MCF 10A (cell line): ENCODE measurements around the gene TBC1D7. TPM values are rescaled to one million over a fixed set of nuclear protein-coding genes. Genes with fewer than 3 reads are reported as not detected.

Experiments used
- BruUV-seq: library from RNA; stranded (reverse); fragments of 400-500 nt; replicated peaks from 2 replicates; lab custom pipeline; 2021; lab: Mats Ljungman, UMichigan
- CTCF ChIA-PET: fragments of 300-600 bp; sonication (Branson Sonifier 250); formaldehyde crosslinking; extraction: SDS; loops from one replicate; lab custom pipeline; 2021; ENCODE audit warnings: antibody characterized with exemption, inconsistent platforms; lab: Yijun Ruan, JAX
- POLR2A ChIA-PET: fragments of 300-600, 350-650 bp; sonication (Branson Sonifier 250); formaldehyde crosslinking; extraction: SDS; loops from one replicate; lab custom pipeline; 2020; ENCODE audit warnings: antibody characterized with exemption, inconsistent platforms; lab: Yijun Ruan, JAX
- DNase-seq: peaks from one replicate; pipeline ENCODE4 v3.0.0-alpha.2; 2018; ENCODE audit not compliant: unreplicated experiment
- H3K27ac Mint-ChIP-seq: one replicate; pipeline ENCODE4 v1.8.0; 2022; ENCODE audit warnings: mild to moderate bottlenecking, low read depth, mixed read lengths; ENCODE audit not compliant: unreplicated experiment
- H3K27me3 Mint-ChIP-seq: one replicate; pipeline ENCODE4 v1.8.0; 2022; ENCODE audit warnings: mixed read lengths; ENCODE audit not compliant: insufficient read depth, unreplicated experiment
- H3K36me3 Mint-ChIP-seq: one replicate; pipeline ENCODE4 v1.8.0; 2022; ENCODE audit warnings: mild to moderate bottlenecking, moderate library complexity, mixed read lengths; ENCODE audit not compliant: insufficient read depth, unreplicated experiment
- H3K4me1 Mint-ChIP-seq: one replicate; pipeline ENCODE4 v1.8.0; 2022; ENCODE audit warnings: mixed read lengths; ENCODE audit not compliant: insufficient read depth, unreplicated experiment
- H3K4me3 Mint-ChIP-seq: one replicate; pipeline ENCODE4 v1.8.0; 2022; ENCODE audit warnings: mild to moderate bottlenecking, moderate library complexity, mixed read lengths; ENCODE audit not compliant: unreplicated experiment
- H3K9me3 Mint-ChIP-seq: one replicate; pipeline ENCODE4 v1.8.0; 2022; ENCODE audit warnings: mixed read lengths; ENCODE audit not compliant: unreplicated experiment
- intact Hi-C: fragments of 100-400 bp; cut with micrococcal nuclease; formaldehyde crosslinking; loops from 2 replicates; pipeline ENCODE4 v1.14.1; 2022
- total RNA-seq: library from RNA; stranded (reverse); gene quantifications from 2 replicates; pipeline ENCODE4 v1.2.3, GENCODE V29; 2022
- TF ChIP-seq, protein P1 (sequence below): fragments of 200-600 bp; IDR thresholded peaks from one replicate; pipeline ENCODE4 v1.8.0; 2022; ENCODE audit warnings: antibody characterized with exemption, mild to moderate bottlenecking; ENCODE audit not compliant: unreplicated experiment

TBC1D7 gene
- total RNA-seq, 1 experiment from 2014 or later = 19.5 TPM

DNA sequence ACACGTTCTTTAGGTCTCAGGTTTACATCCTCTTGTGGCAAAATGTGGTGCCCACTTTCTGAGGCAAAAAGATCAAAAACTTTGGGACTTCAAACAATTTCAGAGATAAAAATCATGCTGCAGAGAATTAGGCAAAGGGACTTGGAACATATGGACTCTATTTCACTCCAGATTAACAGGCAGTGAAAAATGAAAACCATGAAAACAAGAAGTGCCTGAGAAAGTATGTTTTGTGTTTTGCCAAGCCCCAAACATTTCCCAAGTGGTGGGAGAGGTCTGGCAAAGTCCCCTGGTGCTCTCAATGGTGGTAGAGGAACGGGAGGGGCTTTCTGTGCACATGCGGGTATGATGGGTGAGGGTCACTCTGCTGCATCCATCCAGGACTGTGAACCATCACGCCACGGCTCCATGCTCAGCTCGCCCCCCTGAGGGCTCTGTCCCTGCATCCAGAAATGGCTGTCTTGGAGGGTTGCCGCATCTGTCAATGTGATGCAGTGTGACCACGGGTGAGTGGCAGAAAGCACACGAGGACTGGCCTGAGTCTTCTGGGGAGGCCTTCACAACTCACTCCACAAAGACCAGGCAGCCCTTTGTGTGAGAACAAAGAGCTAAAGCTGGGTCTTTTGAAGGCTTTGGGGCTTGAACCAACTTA is 43.2 kb upstream of the TBC1D7 start:
- POLR2A ChIA-PET = interaction anchor here (0.7 kb wide), 1 partner anchor 17 kb away, joined by 5 read pairs; no protein-coding TSS in a partner anchor
- H3K4me3 Mint-ChIP-seq = no peak overlapping the region
- no TSS peak for BruUV-seq

DNA sequence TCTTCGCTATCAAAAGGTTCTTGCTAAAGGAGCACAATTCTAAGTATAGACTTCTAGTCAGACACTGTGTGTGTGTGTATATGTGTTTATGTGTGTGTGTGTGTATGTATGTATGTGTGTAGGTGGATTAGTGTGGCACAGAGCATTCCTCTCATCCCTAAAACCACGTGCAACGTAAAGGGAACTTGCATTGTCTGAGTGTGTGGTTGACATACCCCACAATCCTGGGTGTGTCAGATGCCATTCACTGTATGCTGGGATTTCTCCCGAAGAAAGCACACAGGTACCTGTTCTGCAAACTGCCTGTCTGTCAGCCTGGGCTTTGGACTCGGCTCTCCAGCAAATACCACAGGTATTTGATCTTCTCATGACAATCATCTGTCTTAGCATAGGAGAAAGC is 42.3 kb upstream of the TBC1D7 start:
- Mint-ChIP-seq H3K36me3 (no peaks in the 10 kb centered on the region), H3K9me3 (no peaks in the 10 kb centered on the region), H3K27ac (no peak overlapping the region), H3K4me1 (peaks cover 51% of the 10 kb centered on the region), H3K4me3 (no peak overlapping the region), H3K27me3 (no peaks in the 10 kb centered on the region)
- no peak for DNase-seq
- TF ChIP-seq, protein P1, sequence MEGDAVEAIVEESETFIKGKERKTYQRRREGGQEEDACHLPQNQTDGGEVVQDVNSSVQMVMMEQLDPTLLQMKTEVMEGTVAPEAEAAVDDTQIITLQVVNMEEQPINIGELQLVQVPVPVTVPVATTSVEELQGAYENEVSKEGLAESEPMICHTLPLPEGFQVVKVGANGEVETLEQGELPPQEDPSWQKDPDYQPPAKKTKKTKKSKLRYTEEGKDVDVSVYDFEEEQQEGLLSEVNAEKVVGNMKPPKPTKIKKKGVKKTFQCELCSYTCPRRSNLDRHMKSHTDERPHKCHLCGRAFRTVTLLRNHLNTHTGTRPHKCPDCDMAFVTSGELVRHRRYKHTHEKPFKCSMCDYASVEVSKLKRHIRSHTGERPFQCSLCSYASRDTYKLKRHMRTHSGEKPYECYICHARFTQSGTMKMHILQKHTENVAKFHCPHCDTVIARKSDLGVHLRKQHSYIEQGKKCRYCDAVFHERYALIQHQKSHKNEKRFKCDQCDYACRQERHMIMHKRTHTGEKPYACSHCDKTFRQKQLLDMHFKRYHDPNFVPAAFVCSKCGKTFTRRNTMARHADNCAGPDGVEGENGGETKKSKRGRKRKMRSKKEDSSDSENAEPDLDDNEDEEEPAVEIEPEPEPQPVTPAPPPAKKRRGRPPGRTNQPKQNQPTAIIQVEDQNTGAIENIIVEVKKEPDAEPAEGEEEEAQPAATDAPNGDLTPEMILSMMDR = no peak
- intact Hi-C loops = no loop called here
- ChIA-PET CTCF (no interaction called here), POLR2A (no interaction called here)
- BruUV-seq = no TSS peak

More for the DNA sequence above, 43.2 kb upstream of the TBC1D7 start:
- no peak overlapping the region for H3K27ac Mint-ChIP-seq
- TF ChIP-seq, protein P1 = no peak
- H3K36me3 Mint-ChIP-seq = no peaks in the 10 kb centered on the region
- H3K4me1 Mint-ChIP-seq = peaks cover 51% of the 10 kb centered on the region
- DNase-seq = no peak
- H3K9me3 Mint-ChIP-seq = no peaks in the 10 kb centered on the region
- intact Hi-C loops = no loop called here
- no peaks in the 10 kb centered on the region for H3K27me3 Mint-ChIP-seq
- CTCF ChIA-PET = interaction anchor here (0.6 to 1.1 kb wide), 2 partner anchors 12 to 34 kb away, joined by 3 to 7 read pairs; no protein-coding TSS in a partner anchor

DNA sequence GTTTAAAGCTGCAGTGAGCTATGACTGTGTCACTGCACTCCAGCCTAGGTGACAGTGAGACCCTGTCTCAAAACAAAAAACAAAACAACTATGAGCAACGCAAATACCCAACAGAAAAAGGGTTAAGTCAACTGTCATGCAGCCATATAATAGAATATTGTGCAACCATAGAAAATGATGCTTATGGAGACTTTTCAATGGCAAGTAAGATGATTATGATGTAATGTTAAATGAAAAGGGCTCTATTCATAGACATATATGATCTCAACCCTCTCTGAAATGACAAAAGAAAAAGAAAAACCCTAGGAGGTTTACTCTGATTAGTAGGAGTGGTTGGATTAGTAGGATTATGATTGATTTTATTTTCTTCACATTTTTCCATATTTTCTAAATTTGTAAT is 41.3 kb upstream of the TBC1D7 start:
- no peak overlapping the region for H3K27ac Mint-ChIP-seq
- no peaks in the 10 kb centered on the region for H3K27me3 Mint-ChIP-seq
- intact Hi-C loops = no loop called here
- no peak overlapping the region for H3K4me3 Mint-ChIP-seq
- H3K36me3 Mint-ChIP-seq = no peaks in the 10 kb centered on the region
- peaks cover 46% of the 10 kb centered on the region for H3K4me1 Mint-ChIP-seq
- TF ChIP-seq, protein P1 = no peak
- DNase-seq = no peak
- no TSS peak for BruUV-seq
- ChIA-PET POLR2A (interaction anchor here (0.9 kb wide), 1 partner anchor 10 kb away, joined by 3 read pairs; no protein-coding TSS in a partner anchor), CTCF (interaction anchor here (0.6 to 0.7 kb wide), 4 partner anchors 9 to 1767 kb away, joined by 3 read pairs; no protein-coding TSS in a partner anchor)
- no peaks in the 10 kb centered on the region for H3K9me3 Mint-ChIP-seq

DNA sequence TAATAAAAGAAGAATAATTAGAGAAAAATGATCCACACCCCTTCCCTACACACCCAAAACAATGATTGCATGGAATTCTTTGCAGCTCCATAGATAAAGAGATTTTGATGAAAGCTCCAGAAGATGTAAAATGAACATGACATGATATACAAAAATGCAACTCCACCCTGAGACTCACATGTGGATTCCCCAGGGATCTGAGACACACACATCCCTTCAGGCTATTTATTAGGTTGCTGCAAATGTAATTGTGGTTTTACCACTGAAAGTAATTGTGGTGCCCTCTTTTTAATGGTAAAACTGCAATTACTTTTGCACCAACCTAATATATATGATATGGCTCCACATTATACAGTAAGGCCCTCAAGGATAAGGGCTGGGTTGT is 40.4 kb upstream of the TBC1D7 start:
- Mint-ChIP-seq H3K9me3 (no peaks in the 10 kb centered on the region), H3K27ac (no peak overlapping the region), H3K4me1 (peaks cover 44% of the 10 kb centered on the region), H3K27me3 (no peaks in the 10 kb centered on the region), H3K36me3 (no peaks in the 10 kb centered on the region), H3K4me3 (no peak overlapping the region)
- POLR2A ChIA-PET = interaction anchor here (1.0 to 1.6 kb wide), 5 partner anchors 11 to 206 kb away, joined by 3 to 6 read pairs (median 4); no protein-coding TSS in a partner anchor
- no TSS peak for BruUV-seq
- CTCF ChIA-PET = interaction anchor here (0.6 to 1.3 kb wide), 5 partner anchors 8 to 118 kb away, joined by 3 to 4 read pairs (median 3); partner anchors contain the start of gene GFOD1
- intact Hi-C loops = no loop called here
- TF ChIP-seq, protein P1 = no peak
- no peak for DNase-seq
